IMR-90 (cell line): ENCODE measurements around the gene PKD1. TPM values are rescaled to one million over a fixed set of nuclear protein-coding genes. Genes with fewer than 3 reads are reported as not detected.
A peak's percentile ranks its signal among the peaks of the same experiment; 100 is the strongest.

Source experiments
- ATAC-seq: fragments of 200-7000 bp; cut with Tn5 transposase; 2 replicates; pipeline ENCODE4 v1.9.1; 2020; ENCODE audit warnings: low read depth, mild to moderate bottlenecking, moderate library complexity
- BruUV-seq: library from RNA; stranded (reverse); fragments of 400-500 nt; replicated peaks from 2 replicates; lab custom pipeline; 2021; lab: Mats Ljungman, UMichigan
- CTCF ChIA-PET: fragments of 300-600 bp; formaldehyde crosslinking; extraction: SDS; loops from one replicate; lab custom pipeline; 2021; ENCODE audit warnings: antibody characterized with exemption; lab: Yijun Ruan, JAX
- POLR2A ChIA-PET: fragments of 300-600 bp; sonication (Branson Sonifier 250); formaldehyde crosslinking; loops from one replicate; lab custom pipeline; 2022; ENCODE audit warnings: antibody characterized with exemption; ENCODE audit not compliant: unreplicated experiment; lab: Charles Lee
- DNase-seq: peaks from one replicate; pipeline ENCODE4 v3.0.0; 2013
- H2AFZ ChIP-seq: replicated peaks from 2 replicates; pipeline ENCODE3; 2013; ENCODE audit warnings: low read length, mild to moderate bottlenecking; ENCODE audit not compliant: poor library complexity
- H2AK5ac ChIP-seq: 2 replicates; pipeline ENCODE4 v1.6.1; 2013; ENCODE audit warnings: low read depth, low read length, inconsistent platforms
- H2AK9ac ChIP-seq: replicated peaks from 2 replicates; pipeline ENCODE3; 2013; ENCODE audit warnings: mild to moderate bottlenecking, low read depth, low read length, moderate library complexity; ENCODE audit not compliant: poor library complexity
- H2BK120ac ChIP-seq: 2 replicates; pipeline ENCODE4 v1.6.1; 2013; ENCODE audit warnings: low read depth, low read length, inconsistent platforms
- H2BK15ac ChIP-seq: 3 replicates; pipeline ENCODE4 v1.6.1; 2013; ENCODE audit warnings: low read depth, low read length, inconsistent platforms
- H2BK20ac ChIP-seq: 2 replicates; pipeline ENCODE4 v1.6.1; 2013; ENCODE audit warnings: low read depth, mild to moderate bottlenecking, inconsistent platforms, low read length, moderate library complexity
- H2BK5ac ChIP-seq: 2 replicates; pipeline ENCODE4 v1.6.1; 2013; ENCODE audit warnings: mild to moderate bottlenecking, low read depth, low read length, inconsistent platforms; ENCODE audit not compliant: poor library complexity, severe bottlenecking
- H3K14ac ChIP-seq: replicated peaks from 2 replicates; pipeline ENCODE4 v1.6.1; 2013; ENCODE audit warnings: low read depth, low read length, inconsistent platforms
- H3K18ac ChIP-seq: 2 replicates; pipeline ENCODE4 v1.6.1; 2013; ENCODE audit warnings: low read depth, low read length, control low read depth
- H3K23ac ChIP-seq: 2 replicates; pipeline ENCODE4 v1.6.1; 2013; ENCODE audit warnings: low read depth, low read length, inconsistent platforms
- H3K27ac ChIP-seq: 2 replicates; pipeline ENCODE4 v1.5.1; 2013; ENCODE audit warnings: mild to moderate bottlenecking, control low read depth, low read length; ENCODE audit not compliant: insufficient read depth
- H3K27me3 ChIP-seq: 2 replicates; pipeline ENCODE4 v1.6.1; 2013; ENCODE audit warnings: low read length; ENCODE audit not compliant: control insufficient read depth, insufficient read depth
- H3K36me3 ChIP-seq: 2 replicates; pipeline ENCODE4 v1.6.1; 2013; ENCODE audit warnings: low read length, mixed read lengths; ENCODE audit not compliant: control insufficient read depth, insufficient read depth
- H3K4ac ChIP-seq: 2 replicates; pipeline ENCODE4 v1.6.1; 2013; ENCODE audit warnings: low read depth, low read length, inconsistent platforms
- H3K4me1 ChIP-seq: 2 replicates; pipeline ENCODE4 v1.6.1; 2013; ENCODE audit warnings: low read length, mixed read lengths; ENCODE audit not compliant: control insufficient read depth, insufficient read depth
- H3K4me2 ChIP-seq: 2 replicates; pipeline ENCODE4 v1.6.1; 2013; ENCODE audit warnings: low read depth, mild to moderate bottlenecking, control low read depth, low read length, moderate library complexity
- H3K4me3 ChIP-seq: 2 replicates; pipeline ENCODE4 v1.5.1; 2013; ENCODE audit warnings: low read depth, mild to moderate bottlenecking, control low read depth, low read length, moderate library complexity; ENCODE audit not compliant: insufficient read depth
- H3K56ac ChIP-seq: 2 replicates; pipeline ENCODE4 v1.6.1; 2013; ENCODE audit warnings: low read length, inconsistent platforms; ENCODE audit not compliant: insufficient read depth; ENCODE audit errors: extremely low read depth
- H3K79me1 ChIP-seq, 2 experiments: 2 replicates each; pipeline ENCODE4 v1.6.1; 2013; ENCODE audit warnings: low read length in 2 of 2, inconsistent platforms in 1 of 2, low read depth in 1 of 2
- H3K9ac ChIP-seq: 2 replicates; pipeline ENCODE4 v1.6.1; 2013; ENCODE audit warnings: low read depth, low read length, control low read depth
- H3K9me1 ChIP-seq: 2 replicates; pipeline ENCODE4 v1.6.1; 2013; ENCODE audit warnings: low read length, inconsistent platforms; ENCODE audit not compliant: insufficient read depth
- H3K9me3 ChIP-seq: 2 replicates; pipeline ENCODE4 v1.6.1; 2013; ENCODE audit warnings: low read length; ENCODE audit not compliant: control insufficient read depth, insufficient read depth
- H4K20me1 ChIP-seq: 2 replicates; pipeline ENCODE4 v1.6.1; 2013; ENCODE audit warnings: low read length, inconsistent platforms; ENCODE audit not compliant: insufficient read depth
- H4K5ac ChIP-seq: 2 replicates; pipeline ENCODE4 v1.6.1; 2013; ENCODE audit warnings: mild to moderate bottlenecking, low read depth, low read length, control low read depth
- H4K8ac ChIP-seq, 2 experiments: 2 replicates each; pipeline ENCODE4 v1.6.1; 2013; ENCODE audit warnings: low read depth in 2 of 2, low read length in 2 of 2, control low read depth in 1 of 2, inconsistent platforms in 1 of 2
- H4K91ac ChIP-seq: 2 replicates; pipeline ENCODE4 v1.6.1; 2013; ENCODE audit warnings: low read depth, low read length, inconsistent platforms; ENCODE audit not compliant: insufficient read depth
- BHLHE40 ChIP-seq: fragments of 150-350 bp; IDR thresholded peaks from 2 replicates; pipeline ENCODE4 v1.6.1; 2016; ENCODE audit warnings: mild to moderate bottlenecking, low read depth, low read length
- CEBPB ChIP-seq: IDR thresholded peaks from 2 replicates; pipeline ENCODE4 v1.6.1; 2012; ENCODE audit warnings: low read depth, low read length, improper control_type of control experiment
- CHD1 ChIP-seq: IDR thresholded peaks from 2 replicates; pipeline ENCODE4 v1.6.1; 2012; ENCODE audit warnings: low read depth, low read length, improper control_type of control experiment
- CTCF ChIP-seq: conservative IDR thresholded peaks from 2 replicates; pipeline ENCODE4 v1.5.1; 2012; ENCODE audit warnings: mild to moderate bottlenecking, low read depth, low read length, improper control_type of control experiment
- ELK1 ChIP-seq: fragments of 150-350 bp; IDR thresholded peaks from 2 replicates; pipeline ENCODE4 v1.6.1; 2016; ENCODE audit warnings: low read depth, mild to moderate bottlenecking, low read length, moderate library complexity, borderline replicate concordance
- FOS ChIP-seq: fragments of 150-350 bp; IDR thresholded peaks from 2 replicates; pipeline ENCODE4 v1.6.1; 2016; ENCODE audit warnings: low read depth, low read length
- MAFK ChIP-seq: IDR thresholded peaks from 2 replicates; pipeline ENCODE4 v1.6.1; 2012; ENCODE audit warnings: low read depth, low read length, improper control_type of control experiment
- MAZ ChIP-seq: IDR thresholded peaks from 2 replicates; pipeline ENCODE4 v1.6.1; 2012; ENCODE audit warnings: low read depth, mild to moderate bottlenecking, low read length, improper control_type of control experiment, moderate library complexity, borderline replicate concordance
- MXI1 ChIP-seq: IDR thresholded peaks from 2 replicates; pipeline ENCODE4 v1.6.1; 2012; ENCODE audit warnings: low read depth, mild to moderate bottlenecking, low read length, moderate library complexity, borderline replicate concordance
- NFE2L2 ChIP-seq: fragments of 150-350 bp; IDR thresholded peaks from 2 replicates; pipeline ENCODE4 v1.6.1; 2016; ENCODE audit warnings: low read depth, mild to moderate bottlenecking, low read length
- POLR2A ChIP-seq: IDR thresholded peaks from 2 replicates; pipeline ENCODE4 v1.6.1; 2012; ENCODE audit warnings: mild to moderate bottlenecking, low read depth, low read length
- RAD21 ChIP-seq: IDR thresholded peaks from 2 replicates; pipeline ENCODE4 v1.6.1; 2012; ENCODE audit warnings: low read length, improper control_type of control experiment
- RCOR1 ChIP-seq: IDR thresholded peaks from 2 replicates; pipeline ENCODE4 v1.6.1; 2012; ENCODE audit warnings: mild to moderate bottlenecking, low read length, improper control_type of control experiment; ENCODE audit not compliant: insufficient replicate concordance
- RFX5 ChIP-seq: IDR thresholded peaks from 2 replicates; pipeline ENCODE4 v1.8.0; 2012; ENCODE audit warnings: low read depth, mild to moderate bottlenecking, low read length, moderate library complexity
- SMC3 ChIP-seq: fragments of 150-350 bp; IDR thresholded peaks from 2 replicates; pipeline ENCODE4 v1.6.1; 2016; ENCODE audit warnings: low read depth, mild to moderate bottlenecking, antibody characterized with exemption, low read length, moderate library complexity
- USF2 ChIP-seq: fragments of 150-350 bp; IDR thresholded peaks from 2 replicates; pipeline ENCODE4 v1.6.1; 2017; ENCODE audit warnings: mild to moderate bottlenecking, antibody characterized with exemption, low read length, low read depth
- WGBS, 2 experiments: methylation state at CpG; one replicate each; pipeline versions ENCODE4 v1.1.5 to v1.1.7; 2013; ENCODE audit warnings: missing lambda C conversion rate in 2 of 2; ENCODE audit not compliant: insufficient read length in 1 of 2; ENCODE audit errors: extremely low coverage in 2 of 2; 5-methylcytosine and 5-hydroxymethylcytosine counted together
- dilution Hi-C: fragments of 300-500 bp; cut with HindIII; formaldehyde crosslinking; loops from one replicate; pipeline ENCODE4 v1.14.3; 2018; ENCODE audit warnings: low sequenced_read_pairs; ENCODE audit not compliant: unreplicated experiment
- in situ Hi-C: fragments of 300-500 bp; cut with MboI; formaldehyde crosslinking; loops from 3 replicates; pipeline ENCODE4 v1.14.3; 2019; ENCODE audit warnings: low sequenced_read_pairs, inconsistent platforms, mixed read lengths
- intact Hi-C: fragments of 100-400 bp; cut with micrococcal nuclease; formaldehyde crosslinking; loops from 2 replicates; pipeline ENCODE4 v1.10.0; 2022
- polyA plus RNA-seq, 3 experiments: library from polyadenylated mRNA; depleted of rRNA; stranded (reverse); fragments of >200 nt; gene quantifications; 2 replicates each; pipeline ENCODE4 v1.2.3, GENCODE V29; 2012; ENCODE audit warnings: low replicate concordance in 1 of 3
- total RNA-seq: library from RNA; depleted of rRNA; stranded (reverse); fragments of >200 nt; gene quantifications from 2 replicates; pipeline ENCODE4 v1.2.3, GENCODE V29; 2012

The PKD1 gene
- total and polyA plus RNA-seq, 2 of the 4 experiments (the other 2 are of a cell fraction), result 7.9 to 97.3 TPM

GRCh38 chr16:2092256-2092620 lies 43.5 kb downstream of the PKD1 start:
- intact Hi-C loops (no loop called here), in situ Hi-C loops (no loop called here), dilution Hi-C loops (no loop called here)
- Histone ChIP-seq H2BK20ac (no peak overlapping the region), H3K56ac (no peak overlapping the region), H3K4me3 (no peak overlapping the region), H3K18ac (no peak overlapping the region), H3K9me3 (no peaks in the 10 kb centered on the region), H2BK5ac (no peak overlapping the region), H3K9me1 (0 out of 2 replicates have a peak, but pooled peaks cover 2% of the 10 kb centered on the region), H4K91ac (no peak overlapping the region), H2AK5ac (no peak overlapping the region), H3K4me1 (no peaks in the 10 kb centered on the region), H4K8ac (no peak overlapping the region), H2AK9ac (peak overlapping the region; percentile 61), H3K14ac (no peak overlapping the region), H3K23ac (no peak overlapping the region), H4K5ac (no peak overlapping the region), H2BK15ac (no peak overlapping the region), H3K36me3 (peaks cover 87% of the 10 kb centered on the region), H3K27me3 (no peaks in the 10 kb centered on the region), H3K9ac (no peak overlapping the region), H4K20me1 (peaks cover 29% of the 10 kb centered on the region), H3K79me1 (peaks cover 11 to 29% of the 10 kb centered on the region in 2 experiments), H3K27ac (no peak overlapping the region), H2AFZ (no peak overlapping the region), H3K4me2 (no peak overlapping the region), H3K4ac (no peak overlapping the region), H2BK120ac (no peak overlapping the region)
- ChIA-PET POLR2A (no interaction called here), CTCF (no interaction called here)
- no peak for TF ChIP-seq MXI1
- no peak for TF ChIP-seq CTCF
- no peak for TF ChIP-seq CHD1
- no peak for TF ChIP-seq POLR2A
- TF ChIP-seq MAFK, result no peak
- no peak for TF ChIP-seq NFE2L2
- TF ChIP-seq FOS, result no peak
- no peak for TF ChIP-seq MAZ
- no peak for TF ChIP-seq RAD21
- no peak for TF ChIP-seq RCOR1
- no peak for TF ChIP-seq BHLHE40
- TF ChIP-seq USF2, result no peak
- TF ChIP-seq CEBPB, result no peak
- no peak for TF ChIP-seq ELK1
- TF ChIP-seq SMC3, result no peak
- TF ChIP-seq RFX5, result no peak
- no peak for DNase-seq
- no peak for ATAC-seq
- BruUV-seq, result no TSS peak
- 90% methylated on average over 11 of the region's 16 CpGs; no CpG with 5 or more reads in 1 of the 2 experiments for WGBS, 2 experiments
